Brain microvascular endothelial cell (primary cell): Measurements from ENCODE around the gene THEM5.
"Not testable (repeated sequence)": the region's sequence is repeated elsewhere in the genome, so short reads cannot be mapped to it uniquely, and the experiment has no call there.

Experiments used
- DNase-seq: peaks from one replicate; pipeline ENCODE4 v3.0.0-alpha.2; 2020
- H3K27ac ChIP-seq: fragments of 250-450 bp; sonication (Bioruptor Pico); 2 replicates; pipeline ENCODE4 v1.5.1; 2020; ENCODE audit warnings: mild to moderate bottlenecking, moderate library complexity
- H3K27me3 ChIP-seq: fragments of 250-450 bp; sonication (Bioruptor Pico); replicated peaks from 2 replicates; pipeline ENCODE4 v1.5.1; 2020; ENCODE audit warnings: mild to moderate bottlenecking
- H3K36me3 ChIP-seq: fragments of 250-450 bp; sonication (Bioruptor Pico); replicated peaks from 2 replicates; pipeline ENCODE4 v1.5.1; 2020; ENCODE audit warnings: mild to moderate bottlenecking
- H3K4me3 ChIP-seq: 2 replicates; pipeline ENCODE4 v1.5.1; 2011; ENCODE audit warnings: low read depth, mild to moderate bottlenecking, control low read depth, low read length, moderate library complexity
- CTCF ChIP-seq: IDR thresholded peaks from 2 replicates; pipeline ENCODE4 v1.5.1; 2011; ENCODE audit warnings: low read depth, mild to moderate bottlenecking, moderate library complexity, low read length, control low read depth, inconsistent platforms; ENCODE audit errors: missing control alignments
- in situ Hi-C: cut with HindIII; loops from 2 replicates; pipeline ENCODE4 v1.10.0; 2017; ENCODE audit warnings: low sequenced_read_pairs, low pct_ligation_motif_present

THEM5 gene

GRCh38 chr1:151853411-151853943 lies at the start of gene THEM5:
Gene THEM5, minus strand, starts transcription at chr1:151853712. Its CDS starts 147 bp downstream, at chr1:151853565.
- no peak for DNase-seq
- TF ChIP-seq CTCF = no peak
- Histone ChIP-seq H3K27ac (no peak within 1 kb of the TSS), H3K4me3 (no peak within 1 kb of the TSS), H3K36me3 (no peaks in the 10 kb centered on the region), H3K27me3 (no peaks in the 10 kb centered on the region)
- in situ Hi-C loops = no loop called here

GRCh38 chr1:151902858-151903257 lies 49.3 kb upstream of the THEM5 start:
- Histone ChIP-seq H3K4me3 (no peak overlapping the region), H3K27me3 (no peaks in the 10 kb centered on the region), H3K36me3 (no peaks in the 10 kb centered on the region), H3K27ac (no peak overlapping the region)
- in situ Hi-C loops = no loop called here
- DNase-seq = no peak
- TF ChIP-seq CTCF = no peak

- in situ Hi-C loops, DNase-seq, H3K4me3 ChIP-seq: not testable (repeated sequence)
Observed at GRCh38 chr1:151900804-151901203, 47.3 kb upstream of the THEM5 start.

GRCh38 chr1:151898519-151898991 lies 45.0 kb upstream of the THEM5 start:
- in situ Hi-C loops = no loop called here
- Histone ChIP-seq H3K36me3 (no peaks in the 10 kb centered on the region), H3K27ac (no peak overlapping the region), H3K4me3 (no peak overlapping the region), H3K27me3 (no peaks in the 10 kb centered on the region)
- DNase-seq = peak; percentile 14
- no peak for TF ChIP-seq CTCF

More at GRCh38 chr1:151900804-151901203, 47.3 kb upstream of the THEM5 start:
- not testable (repeated sequence) for H3K27ac ChIP-seq, H3K36me3 ChIP-seq, H3K27me3 ChIP-seq

- Histone ChIP-seq H3K27ac (no peak overlapping the region), H3K27me3 (no peaks in the 10 kb centered on the region), H3K4me3 (no peak overlapping the region), H3K36me3 (no peaks in the 10 kb centered on the region)
- no peak for TF ChIP-seq CTCF
- DNase-seq = no peak
- in situ Hi-C loops = no loop called here
Observed at GRCh38 chr1:151897991-151898431, 44.5 kb upstream of the THEM5 start.

- H3K4me3 ChIP-seq = no peak overlapping the region
- H3K36me3 ChIP-seq = no peaks in the 10 kb centered on the region
- peak; percentile 14 for DNase-seq
- TF ChIP-seq CTCF = no peak
- in situ Hi-C loops = no loop called here
- H3K27me3 ChIP-seq = no peaks in the 10 kb centered on the region
- peak overlapping the region; percentile 28 for H3K27ac ChIP-seq
Observed at GRCh38 chr1:151893176-151893924, 39.8 kb upstream of the THEM5 start.
